ENCODE results near the gene SMURF1.
"Not testable (repeated sequence)": the region's sequence is repeated elsewhere in the genome, so short reads cannot be mapped to it uniquely, and the experiment has no call there.

Gene SMURF1

DNA sequence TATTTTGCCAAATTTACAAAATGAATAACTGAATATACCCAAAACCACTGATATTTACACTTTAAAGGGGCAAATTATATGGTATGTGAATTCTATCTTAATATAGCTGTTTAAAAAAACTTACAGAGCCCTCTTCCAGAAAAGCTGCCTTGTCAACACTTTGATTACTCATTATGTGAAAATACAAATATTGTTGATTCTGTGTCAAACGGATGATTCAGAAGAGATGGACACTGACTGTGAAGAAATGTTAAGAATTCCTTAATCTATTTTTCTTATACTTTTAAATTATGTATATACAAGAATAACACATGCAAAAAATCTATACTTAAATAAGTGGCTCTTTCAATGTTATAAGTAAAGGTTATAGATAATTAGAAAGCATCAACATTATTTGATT, 41.5 kb downstream of the SMURF1 start:
- intact Hi-C loops (cut with DNase I), result no loop called here
- DNase-seq, result no peak

DNA sequence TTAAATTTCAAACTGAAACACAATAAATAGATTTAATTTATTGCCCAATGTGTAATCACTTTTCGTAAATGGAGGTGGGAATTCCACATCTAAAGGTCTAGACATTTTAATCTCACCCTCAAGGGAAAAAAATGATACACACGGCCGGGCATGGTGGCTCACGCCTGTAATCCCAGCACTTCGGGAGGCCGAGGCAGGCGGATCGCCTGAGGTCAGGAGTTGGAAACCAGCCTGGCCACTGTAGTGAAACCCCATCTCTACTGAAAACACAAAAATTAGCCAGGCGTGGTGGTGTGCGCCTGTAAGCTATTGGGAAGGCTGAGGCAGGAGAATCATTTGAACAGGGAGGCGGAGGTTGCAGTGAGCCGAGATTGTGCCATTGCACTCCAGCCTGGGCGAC, 42.4 kb downstream of the SMURF1 start:
- intact Hi-C loops (cut with DNase I); DNase-seq: not testable (repeated sequence)

DNA sequence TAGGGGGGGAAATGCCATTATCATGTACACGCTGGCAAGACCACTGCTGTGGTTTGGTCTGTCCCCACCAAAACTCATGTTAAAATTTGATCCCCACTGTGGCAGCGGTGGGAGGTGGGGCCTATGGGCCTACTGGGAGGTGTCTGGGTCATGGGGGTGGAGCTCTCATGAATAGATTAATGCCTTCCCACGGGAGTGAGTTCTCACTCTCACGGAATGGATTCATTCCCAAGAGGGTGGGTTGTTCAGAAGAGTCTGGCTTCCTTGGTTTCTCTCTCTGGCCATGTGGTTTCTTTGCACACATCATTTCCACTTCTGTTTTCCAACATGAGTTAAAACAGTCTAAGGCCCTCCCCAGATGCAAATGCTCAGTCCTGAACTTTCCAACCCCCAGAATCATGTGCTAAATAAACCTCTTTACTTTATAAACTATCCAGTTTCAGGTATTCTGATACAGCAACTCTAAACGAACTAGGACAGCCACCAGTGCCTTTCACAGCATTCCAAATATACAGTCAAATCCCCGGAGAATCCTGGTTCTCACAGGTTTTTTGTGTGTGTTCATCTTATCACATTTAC, 44.3 kb downstream of the SMURF1 start:
- intact Hi-C loops (cut with DNase I), result no loop called here
- DNase-seq, result no peak

DNA sequence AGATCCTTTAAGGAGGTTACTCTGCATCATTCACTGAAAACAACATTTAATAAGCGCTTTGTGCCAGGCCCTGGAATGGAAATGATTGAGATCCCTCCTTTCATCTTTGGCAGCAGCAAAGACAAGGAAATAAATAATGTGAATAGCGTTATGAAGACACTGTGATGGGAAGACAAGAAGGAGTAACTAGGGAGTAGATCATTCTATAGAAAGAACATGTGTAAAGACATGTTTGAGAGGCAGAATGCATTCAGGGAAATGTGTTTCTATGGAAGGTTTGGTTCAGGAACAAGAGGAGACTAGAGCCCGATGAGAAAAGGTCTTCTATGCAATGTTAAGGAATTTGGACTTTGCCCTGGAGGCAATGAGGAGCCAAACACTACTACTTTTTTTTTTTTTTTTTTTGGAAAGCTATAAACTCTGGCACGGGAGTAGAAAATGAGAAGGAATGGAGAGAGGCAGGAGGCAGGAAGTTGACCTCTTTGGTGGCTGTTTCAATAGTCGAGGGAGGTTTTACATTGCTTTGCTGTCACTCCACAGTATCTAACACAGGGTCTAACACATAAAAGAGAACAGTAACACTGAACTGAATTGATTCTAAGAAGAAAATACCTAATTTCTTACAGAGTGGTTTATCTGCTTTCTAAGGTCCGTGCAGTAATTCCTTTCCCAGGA, 44.9 kb downstream of the SMURF1 start:
- intact Hi-C loops (cut with DNase I), result no loop called here
- DNase-seq, result no peak

DNA sequence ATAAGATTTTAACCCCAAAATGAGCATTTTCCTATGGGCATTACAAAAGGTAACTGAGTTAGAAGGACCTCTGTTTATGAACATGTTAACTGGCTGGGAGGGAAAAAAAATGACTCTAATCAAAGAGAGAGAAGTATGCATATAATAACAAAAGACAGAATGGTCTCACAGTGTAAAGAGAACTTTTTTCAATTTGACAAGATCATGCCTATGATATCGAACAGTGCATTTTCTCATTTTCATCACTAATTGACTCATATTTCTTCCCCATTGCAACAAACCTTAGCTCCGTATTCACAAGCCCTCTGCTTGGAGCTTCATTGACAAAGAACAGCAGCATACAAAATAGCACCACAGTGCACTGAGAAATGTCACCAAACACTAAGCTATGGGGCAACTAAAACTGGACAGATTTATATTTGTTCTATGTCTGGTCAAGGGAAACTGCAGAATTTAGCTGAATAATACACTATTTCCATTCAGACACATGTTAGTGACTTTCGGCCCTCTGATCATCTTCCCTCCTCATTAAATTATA, 45.6 kb downstream of the SMURF1 start:
- no peak for DNase-seq
- intact Hi-C loops (cut with DNase I), result no loop called here

DNA sequence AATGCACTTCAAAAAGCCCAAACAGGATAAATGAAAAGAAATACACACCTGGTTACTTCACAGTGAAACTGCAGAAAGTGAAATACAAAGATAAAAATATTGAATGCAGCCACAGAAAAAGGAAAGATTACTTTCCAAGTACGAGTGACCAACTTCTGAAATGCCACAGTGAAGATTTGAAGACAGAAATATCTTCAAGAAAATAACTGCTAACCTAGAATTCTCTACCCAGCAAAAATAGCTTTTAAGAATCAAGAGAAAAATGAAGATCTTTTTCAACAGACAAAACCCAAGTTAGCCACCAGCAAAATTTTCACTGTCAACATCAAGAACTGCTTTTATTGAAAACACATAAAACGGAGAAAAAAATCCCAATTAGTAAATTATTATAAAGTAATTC, 46.2 kb downstream of the SMURF1 start:
- DNase-seq, result no peak
- intact Hi-C loops (cut with DNase I), result no loop called here

DNA sequence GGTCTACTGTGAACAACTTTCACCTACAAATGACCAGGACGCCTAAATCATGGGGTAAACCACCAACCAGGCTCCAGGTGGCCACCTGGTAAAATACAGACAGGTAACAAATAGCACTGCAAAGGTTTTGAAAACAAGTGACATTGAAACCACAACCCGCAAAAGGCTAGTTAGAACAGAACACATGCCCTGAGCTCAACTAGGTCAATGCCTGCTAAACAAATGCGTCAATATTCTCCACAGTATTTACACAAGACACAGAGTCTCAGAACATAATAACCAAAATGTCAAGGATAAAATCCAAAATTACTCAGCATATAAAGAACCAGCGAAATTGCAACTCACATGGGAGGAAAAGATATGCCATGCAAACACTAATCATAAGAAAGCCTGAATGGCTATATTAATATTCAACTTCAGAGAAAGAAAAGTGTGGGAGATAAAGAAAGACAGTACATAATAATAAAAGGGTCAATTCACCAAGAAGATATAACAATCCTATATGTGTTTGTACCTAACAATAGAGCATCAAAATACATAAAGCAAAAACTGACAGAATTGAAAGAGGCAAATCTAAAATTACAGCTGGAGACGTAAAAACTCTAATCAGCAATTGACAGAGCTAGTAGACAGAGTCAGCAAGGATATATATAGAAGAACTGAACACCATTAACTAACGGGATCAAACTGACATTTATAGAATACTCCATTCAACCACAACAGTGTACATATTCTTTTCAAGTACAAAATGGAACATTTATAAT, 47.6 kb downstream of the SMURF1 start:
- no peak for DNase-seq
- intact Hi-C loops (cut with DNase I), result no loop called here

DNA sequence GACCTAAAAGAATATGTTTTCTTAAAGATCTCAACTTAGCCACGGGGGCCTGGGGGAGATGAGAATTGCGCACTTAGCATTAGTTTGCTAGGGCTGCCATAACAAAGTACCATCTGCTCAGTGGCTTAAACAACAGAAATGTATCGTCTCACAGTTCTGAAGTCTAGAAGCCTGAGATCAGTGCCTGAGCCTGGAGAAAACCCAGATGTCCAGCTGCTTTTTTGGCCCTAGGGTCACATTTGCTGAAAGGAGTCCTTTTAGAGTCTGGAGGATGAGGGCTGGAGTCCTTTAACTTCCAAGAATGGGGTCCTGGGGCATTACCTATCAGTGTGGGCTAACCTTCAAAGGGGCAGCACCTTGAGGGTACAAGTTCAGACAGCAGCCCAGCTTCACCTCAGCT, 48.2 kb downstream of the SMURF1 start:
- intact Hi-C loops (cut with DNase I), result no loop called here
- no peak for DNase-seq

DNA sequence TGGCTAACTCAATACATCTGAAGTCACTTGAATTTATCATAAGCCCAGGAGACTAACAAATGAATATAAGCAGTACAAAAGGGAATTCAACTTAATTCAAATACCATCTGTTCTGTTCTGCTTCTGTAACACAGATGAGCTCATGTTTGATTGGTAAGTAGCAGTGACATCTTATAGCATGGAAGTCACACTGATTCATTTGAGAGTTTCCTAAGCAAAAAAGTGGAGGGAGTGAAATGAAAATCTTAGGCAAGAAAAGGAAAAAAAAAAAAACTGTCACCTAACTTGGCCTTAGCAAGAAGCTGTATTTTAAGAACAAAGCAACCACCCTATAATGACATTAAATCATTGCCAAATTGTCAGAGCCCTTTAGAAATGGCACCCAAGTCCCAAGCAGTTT, 49.5 kb downstream of the SMURF1 start:
- intact Hi-C loops (cut with DNase I), result no loop called here
- no peak for DNase-seq

DNA sequence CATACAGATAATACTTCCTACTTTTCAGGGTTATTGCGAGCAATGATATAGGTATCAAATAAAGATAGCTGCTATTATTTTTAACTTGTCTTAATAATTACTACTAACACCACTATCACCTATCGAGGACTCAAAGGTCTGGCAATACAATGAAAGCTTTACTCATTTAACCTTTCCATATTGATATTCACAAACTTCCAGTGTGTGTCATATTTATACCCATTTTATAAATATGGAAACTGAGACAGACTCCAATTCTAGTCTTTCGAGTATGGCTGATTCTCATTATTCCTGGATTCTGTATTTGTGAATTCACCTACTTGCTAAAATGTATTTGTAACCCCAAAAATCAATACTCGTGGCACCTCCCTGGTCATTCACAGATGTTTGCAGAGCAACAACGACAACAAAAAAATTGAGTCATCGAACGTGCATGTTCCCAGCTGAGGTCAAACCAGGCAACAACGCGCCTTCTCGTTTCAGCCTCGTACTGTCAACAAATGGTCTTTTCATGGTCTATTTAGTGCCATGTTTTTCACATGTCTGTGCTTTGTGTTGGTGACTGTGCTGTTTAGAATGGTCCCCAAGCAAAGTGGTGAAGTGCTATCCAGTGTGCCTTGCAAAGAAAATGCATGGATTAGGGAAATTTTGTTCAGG, 51.7 kb downstream of the SMURF1 start:
- intact Hi-C loops (cut with DNase I), result no loop called here
- peak in 3 of 10 donors; percentile 29 to 89 (median 38) for DNase-seq

DNA sequence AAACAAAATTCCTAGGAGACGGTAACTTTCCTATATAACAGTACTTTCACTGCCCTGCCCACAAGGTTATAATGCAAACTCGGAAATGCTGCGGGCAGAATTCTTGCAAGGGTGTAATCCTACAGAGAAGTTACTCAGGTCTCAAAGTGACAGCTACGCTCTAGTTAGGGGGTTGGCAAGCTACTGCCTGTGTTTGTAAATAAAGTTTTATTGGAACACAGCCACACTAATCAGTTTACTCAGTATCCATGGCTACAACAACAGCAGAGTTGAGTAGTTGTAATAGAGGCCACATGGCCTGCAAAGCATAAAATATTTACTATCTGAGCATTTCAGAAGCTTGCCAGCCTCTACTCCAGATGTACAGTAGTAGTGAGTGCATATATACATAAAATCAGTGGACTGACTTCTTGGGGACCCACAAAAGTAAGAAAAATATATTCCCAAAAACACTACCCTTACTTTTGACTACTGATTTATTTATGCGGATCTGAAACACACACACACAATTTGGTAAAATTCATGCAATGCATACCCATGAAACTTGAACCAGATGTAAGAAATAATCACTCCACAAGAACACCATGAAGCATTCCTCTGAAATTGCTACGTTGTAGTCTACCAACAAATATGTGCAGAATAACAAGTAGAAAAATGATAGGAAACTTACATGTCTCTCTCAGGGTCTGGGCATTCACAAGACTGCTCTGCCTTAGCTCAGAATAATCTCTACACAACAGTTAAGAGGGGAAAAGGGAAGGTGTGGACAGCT, 53.0 kb downstream of the SMURF1 start:
- no peak for DNase-seq
- intact Hi-C loops (cut with DNase I), result no loop called here

DNA sequence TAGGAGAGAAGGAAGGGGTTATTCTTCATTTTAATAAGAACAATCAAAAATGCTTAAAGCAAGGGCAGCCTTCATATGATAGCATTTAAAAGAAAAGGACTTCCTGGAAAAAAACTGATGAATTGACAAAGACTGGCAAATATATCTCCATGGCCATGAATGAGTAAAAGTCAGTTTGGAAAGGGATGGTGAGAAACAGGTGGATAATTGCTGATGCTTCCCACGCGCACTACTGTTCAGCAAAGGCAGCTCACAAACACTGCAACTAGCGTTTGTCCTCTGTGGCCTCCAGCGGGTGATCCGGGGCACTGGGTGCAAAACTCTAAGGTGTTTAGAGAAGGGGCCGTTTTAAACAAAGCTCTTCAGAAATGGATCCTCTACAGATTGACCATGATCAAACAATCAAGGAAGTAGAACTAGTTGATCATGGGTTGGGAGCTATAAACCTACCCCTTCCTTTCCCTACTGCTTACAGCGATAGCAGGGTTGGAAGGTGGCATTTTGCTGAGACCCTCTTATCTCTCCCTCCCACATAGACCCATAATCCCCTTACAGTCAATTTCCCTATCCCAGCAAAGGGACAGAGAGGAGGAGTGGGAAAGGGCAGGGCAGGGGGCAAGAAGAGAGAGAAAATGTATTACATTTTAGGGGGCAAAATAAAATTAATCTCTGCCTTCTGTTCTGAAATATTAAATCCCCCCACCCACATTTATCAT, 53.8 kb downstream of the SMURF1 start:
- no peak for DNase-seq
- intact Hi-C loops (cut with DNase I), result no loop called here

DNA sequence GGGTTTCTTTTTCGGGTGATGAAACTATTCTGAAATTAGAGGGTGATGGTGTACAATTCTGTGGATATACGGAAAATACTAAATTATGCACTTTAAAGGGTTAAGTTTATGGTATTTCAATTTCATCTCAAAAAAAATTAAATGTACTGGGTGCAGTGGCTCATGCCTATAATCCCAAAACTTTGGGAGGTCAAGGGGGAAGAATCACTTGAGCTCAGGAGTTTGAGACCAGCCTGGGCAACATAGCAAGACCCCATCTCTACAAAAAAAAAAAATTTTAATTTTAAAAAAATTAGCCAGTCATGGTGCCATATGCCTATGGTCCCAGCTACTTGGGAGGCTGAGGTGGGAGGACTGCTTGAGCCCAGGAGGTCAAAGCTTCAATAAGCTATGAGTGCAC, 57.0 kb downstream of the SMURF1 start:
- intact Hi-C loops (cut with DNase I), result no loop called here
- DNase-seq, result no peak

DNA sequence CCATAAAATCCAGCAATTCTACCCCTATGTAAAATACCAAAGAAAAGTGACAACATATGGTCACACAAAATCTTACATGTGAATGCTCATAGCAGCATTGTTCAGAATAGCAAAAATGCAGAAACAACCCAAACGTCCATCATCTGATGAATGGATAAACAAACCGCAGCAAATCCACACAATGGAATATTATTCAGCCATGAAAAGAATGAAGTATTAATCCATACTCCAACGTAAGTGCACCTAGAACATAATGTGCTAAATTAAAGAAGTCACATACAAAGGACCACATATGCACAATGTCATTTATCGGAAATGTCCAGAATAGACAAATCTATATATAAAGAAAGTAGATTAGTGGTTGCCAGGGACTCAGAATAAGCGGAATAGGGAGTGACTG, 57.4 kb downstream of the SMURF1 start:
- no peak for DNase-seq
- intact Hi-C loops (cut with DNase I), result no loop called here

DNA sequence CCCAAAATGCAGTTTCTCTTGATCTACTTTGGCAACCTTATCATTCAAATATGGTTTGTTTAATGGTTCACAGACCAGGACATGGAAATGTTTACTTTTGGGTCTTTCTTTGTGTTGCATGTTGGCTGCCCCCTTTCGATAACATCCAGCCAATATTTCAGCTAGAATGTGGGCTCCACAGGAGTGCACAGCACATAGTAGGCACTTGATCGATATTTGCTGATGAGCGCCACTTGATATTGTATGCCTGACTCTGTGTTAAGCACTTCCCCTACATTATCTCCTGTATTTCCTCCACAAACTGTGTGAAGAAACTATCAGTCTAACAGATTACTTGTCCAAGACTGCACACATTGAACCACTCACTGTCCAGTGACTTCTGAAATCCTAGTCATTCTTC, 60.2 kb downstream of the SMURF1 start:
- intact Hi-C loops (cut with DNase I), result no loop called here
- no peak for DNase-seq

DNA sequence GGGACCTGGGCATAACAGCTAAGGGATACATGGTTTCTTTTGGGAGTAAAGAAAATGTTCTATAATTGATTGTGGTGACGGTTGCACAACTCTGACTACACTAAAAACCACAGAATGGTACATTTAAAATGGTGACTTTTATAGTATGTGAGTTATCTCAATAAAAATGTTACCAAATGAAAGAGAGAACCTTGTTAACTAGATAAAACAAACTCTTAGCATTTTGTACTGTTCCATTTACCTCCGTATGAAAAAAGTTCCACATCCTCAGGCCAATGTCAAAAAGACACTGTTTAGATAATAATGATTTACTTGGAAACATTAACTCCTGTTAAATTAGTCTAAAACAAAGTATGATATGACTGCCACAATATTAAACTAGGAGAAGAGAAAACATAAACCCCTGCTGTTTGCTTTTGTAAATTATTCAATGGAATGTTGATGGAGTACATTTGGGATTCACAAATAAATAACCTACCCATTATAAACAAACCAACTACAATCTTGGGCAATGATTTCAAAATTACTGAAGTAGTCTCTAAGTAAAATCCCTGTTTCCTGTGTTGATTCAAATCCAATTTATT, 60.7 kb downstream of the SMURF1 start:
- DNase-seq, result no peak
- intact Hi-C loops (cut with DNase I), result no loop called here

DNA sequence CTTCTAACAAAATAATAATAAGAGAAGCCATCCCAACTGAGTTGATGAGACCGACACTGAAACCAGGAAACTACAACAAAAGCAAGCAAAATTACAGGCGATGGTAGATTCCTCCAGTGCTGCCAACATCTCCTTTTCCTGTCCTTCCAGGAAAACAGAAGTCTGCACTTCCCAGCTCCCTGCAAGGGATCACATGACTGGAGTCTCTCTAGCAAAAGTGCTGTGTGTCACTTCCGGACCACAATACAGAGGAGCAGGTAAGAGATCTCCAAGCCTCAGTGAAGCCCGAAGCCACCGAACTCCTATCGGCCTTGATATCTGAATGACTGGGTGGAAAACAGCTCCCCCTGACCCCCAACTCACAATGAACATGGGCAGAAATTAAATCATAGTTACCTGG, 63.2 kb downstream of the SMURF1 start:
- DNase-seq, result no peak

DNA sequence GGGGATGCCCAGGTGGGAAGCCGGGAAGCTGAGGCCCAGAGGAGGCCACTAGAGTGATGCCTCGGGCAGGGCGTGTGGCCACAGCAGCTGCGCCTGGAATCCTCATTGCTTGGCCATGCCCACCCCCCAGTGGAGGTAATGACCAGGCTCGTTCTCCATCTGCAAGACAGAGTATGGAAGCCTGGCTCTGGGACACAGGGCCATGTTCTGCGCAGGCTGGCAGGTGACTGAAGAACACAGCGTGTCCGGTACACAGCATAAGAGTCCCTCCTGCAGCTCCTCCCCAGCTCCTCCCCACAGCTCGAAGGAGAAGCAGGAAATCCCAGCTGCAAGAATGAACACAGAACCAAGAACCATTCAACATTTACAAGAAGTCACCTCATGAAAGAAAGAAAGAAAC, 64.8 kb downstream of the SMURF1 start:
- intact Hi-C loops (cut with DNase I), result loop anchor here (5.0 kb wide), 1 partner anchor 63 kb away; the partner anchor contains the start of gene SMURF1
- DNase-seq, result peak in 1 of 10 donors; percentile 39

More for the DNA sequence above, 63.2 kb downstream of the SMURF1 start:
- intact Hi-C loops (cut with DNase I), result no loop called here

DNA sequence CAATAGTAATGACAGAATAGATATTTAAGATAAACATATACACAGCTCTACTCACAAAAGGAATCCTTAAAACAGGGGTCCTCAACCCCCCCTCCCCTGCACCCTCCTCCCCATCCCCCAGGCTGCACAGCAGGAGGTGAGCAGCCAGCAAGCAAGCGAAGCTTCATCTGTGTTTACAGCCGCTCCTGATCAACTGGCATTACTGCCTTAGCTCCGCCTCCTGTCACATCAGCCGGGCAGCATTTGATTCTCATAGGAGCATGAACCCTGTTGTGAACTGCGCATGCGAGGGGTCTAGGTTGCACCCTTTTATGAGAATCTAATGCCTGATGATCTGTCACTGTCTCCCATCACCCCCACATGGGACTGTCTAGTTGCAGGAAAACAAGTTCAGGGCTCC, 65.5 kb downstream of the SMURF1 start:
- intact Hi-C loops (cut with DNase I), result loop anchor here (5.0 kb wide), 1 partner anchor 64 kb away; the partner anchor contains the start of gene SMURF1
- DNase-seq, result peak in 1 of 10 donors; percentile 25

All from posterior cingulate gyrus (tissue), 11 donors.